Thymus (tissue), 11 donors: Measurements from ENCODE around the gene CNOT4. TPM values are rescaled to one million over a fixed set of nuclear protein-coding genes. Genes with fewer than 3 reads are reported as not detected.
A peak's percentile ranks its signal among the peaks of the same experiment; 100 is the strongest.
"Not testable (repeated sequence)": the region's sequence is repeated elsewhere in the genome, so short reads cannot be mapped to it uniquely, and the experiment has no call there.

Experiments
- DNase-seq, 9 donors: peaks; one replicate each; pipeline ENCODE4 v3.0.0-alpha.2; 2013; ENCODE audit warnings: low spot score in 9 of 9, low read depth in 6 of 9, missing footprints in 1 of 9
- H3K27ac ChIP-seq, 2 donors: one replicate each; pipeline ENCODE4 v1.5.1; 2013; ENCODE audit warnings: control low read depth in 1 of 2, low read depth in 1 of 2, low read length in 1 of 2, mild to moderate bottlenecking in 1 of 2, moderate library complexity in 1 of 2
- H3K27me3 ChIP-seq, 2 donors: one replicate each; pipeline ENCODE4 v1.5.1; 2013; ENCODE audit warnings: low read length in 1 of 2; ENCODE audit not compliant: control insufficient read depth in 2 of 2, insufficient read depth in 1 of 2
- H3K36me3 ChIP-seq, 2 donors: one replicate each; pipeline ENCODE4 v1.5.1; 2013; ENCODE audit warnings: low read length in 1 of 2, mild to moderate bottlenecking in 1 of 2, moderate library complexity in 1 of 2; ENCODE audit not compliant: control insufficient read depth in 2 of 2, insufficient read depth in 2 of 2
- H3K4me1 ChIP-seq, 2 donors: one replicate each; pipeline ENCODE4 v1.5.1; 2013; ENCODE audit warnings: low read length in 2 of 2; ENCODE audit not compliant: control insufficient read depth in 2 of 2, insufficient read depth in 2 of 2
- H3K4me3 ChIP-seq, 2 donors: one replicate each; pipeline ENCODE4 v1.5.1; 2013; ENCODE audit warnings: low read length in 2 of 2, control low read depth in 1 of 2, mild to moderate bottlenecking in 1 of 2
- H3K9me3 ChIP-seq, 2 donors: one replicate each; pipeline ENCODE4 v1.5.1; 2013; ENCODE audit warnings: low read length in 1 of 2, mild to moderate bottlenecking in 1 of 2; ENCODE audit not compliant: control insufficient read depth in 2 of 2, insufficient read depth in 1 of 2
- WGBS: extraction: QIAGEN DNeasy Blood & Tissue Kit; methylation state at CpG from one replicate; pipeline ENCODE4 v1.1.7; 2013; 5-methylcytosine and 5-hydroxymethylcytosine counted together
- polyA plus RNA-seq: library from polyadenylated mRNA; stranded (reverse); fragments of 200-250 nt; gene quantifications from one replicate; pipeline ENCODE4 v1.2.3, GENCODE V29; 2013
- total RNA-seq: library from RNA; stranded (reverse); fragments of 120-200 nt; gene quantifications from one replicate; pipeline ENCODE4 v1.2.4, GENCODE V29; 2013
- donor health status: healthy.

The CNOT4 gene
- total and polyA plus RNA-seq, 2 donors = 6.3 to 12.8 TPM

GRCh38 chr7:135328053-135328452 is 181.8 kb downstream of the CNOT4 start:
- Histone ChIP-seq H3K9me3 (peaks cover 0 to 3% of the 10 kb centered on the region in 2 donors), H3K4me1 (no peaks in the 10 kb centered on the region), H3K27ac (no peak overlapping the region), H3K36me3 (no peaks in the 10 kb centered on the region), H3K4me3 (no peak overlapping the region), H3K27me3 (no peaks in the 10 kb centered on the region)
- no peak for DNase-seq
- 94% methylated on average over 3 of the region's 3 CpGs for WGBS

GRCh38 chr7:135327458-135327857 is 182.4 kb downstream of the CNOT4 start:
- no peak overlapping the region for H3K4me3 ChIP-seq
- no peak overlapping the region for H3K27ac ChIP-seq
- H3K27me3 ChIP-seq = no peaks in the 10 kb centered on the region
- 99% methylated on average over 3 of the region's 3 CpGs for WGBS
- DNase-seq = no peak
- no peaks in the 10 kb centered on the region for H3K36me3 ChIP-seq
- peaks cover 0 to 3% of the 10 kb centered on the region in 2 donors for H3K9me3 ChIP-seq
- H3K4me1 ChIP-seq = no peaks in the 10 kb centered on the region

- peaks cover 0 to 3% of the 10 kb centered on the region in 2 donors for H3K9me3 ChIP-seq
Measured at GRCh38 chr7:135326636-135327280, 183.1 kb downstream of the CNOT4 start.

GRCh38 chr7:135322571-135323340 is 187.1 kb downstream of the CNOT4 start:
- no peak for DNase-seq
- no peaks in the 10 kb centered on the region for H3K36me3 ChIP-seq
- 86% methylated on average over 1 of the region's 1 CpG for WGBS
- H3K9me3 ChIP-seq = peaks cover 0 to 3% of the 10 kb centered on the region in 2 donors
- H3K27me3 ChIP-seq = no peaks in the 10 kb centered on the region
- H3K4me3 ChIP-seq = no peak overlapping the region
- no peak overlapping the region for H3K27ac ChIP-seq
- H3K4me1 ChIP-seq = no peaks in the 10 kb centered on the region

More at GRCh38 chr7:135326636-135327280, 183.1 kb downstream of the CNOT4 start:
- Histone ChIP-seq H3K27me3 (no peaks in the 10 kb centered on the region), H3K27ac (no peak overlapping the region), H3K4me1 (no peaks in the 10 kb centered on the region), H3K36me3 (no peaks in the 10 kb centered on the region), H3K4me3 (no peak overlapping the region)
- DNase-seq = no peak

GRCh38 chr7:135321556-135321955 is 188.3 kb downstream of the CNOT4 start:
- WGBS = 94% methylated on average over 4 of the region's 4 CpGs
- no peak for DNase-seq

GRCh38 chr7:135320953-135321352 is 188.9 kb downstream of the CNOT4 start:
- H3K27me3 ChIP-seq, DNase-seq, H3K4me3 ChIP-seq, H3K9me3 ChIP-seq, H3K27ac ChIP-seq, H3K4me1 ChIP-seq, H3K36me3 ChIP-seq: not testable (repeated sequence)
- 96% methylated on average over 6 of the region's 6 CpGs for whole genome bisulfite sequencing

More at GRCh38 chr7:135321556-135321955, 188.3 kb downstream of the CNOT4 start:
- Histone ChIP-seq H3K27ac (no peak overlapping the region), H3K27me3 (no peaks in the 10 kb centered on the region), H3K4me3 (no peak overlapping the region), H3K9me3 (peaks cover 0 to 3% of the 10 kb centered on the region in 2 donors), H3K36me3 (no peaks in the 10 kb centered on the region), H3K4me1 (no peaks in the 10 kb centered on the region)

GRCh38 chr7:135320268-135320667 is 189.6 kb downstream of the CNOT4 start:
- Histone ChIP-seq H3K4me3 (no peak overlapping the region), H3K27me3 (no peaks in the 10 kb centered on the region), H3K4me1 (no peaks in the 10 kb centered on the region), H3K9me3 (no peaks in the 10 kb centered on the region), H3K36me3 (no peaks in the 10 kb centered on the region), H3K27ac (peak overlapping the region in 1 of 2 donors; percentile 46)
- DNase-seq = peak in 1 of 9 donors; percentile 27
- WGBS = 55% methylated on average over 8 of the region's 8 CpGs

GRCh38 chr7:135317676-135318325 is 192.1 kb downstream of the CNOT4 start:
- no peaks in the 10 kb centered on the region for H3K9me3 ChIP-seq
- H3K36me3 ChIP-seq = no peaks in the 10 kb centered on the region
- 87% methylated on average over 10 of the region's 10 CpGs for WGBS
- H3K4me1 ChIP-seq = no peaks in the 10 kb centered on the region
- H3K27ac ChIP-seq = no peak overlapping the region
- no peak for DNase-seq
- no peaks in the 10 kb centered on the region for H3K27me3 ChIP-seq
- no peak overlapping the region for H3K4me3 ChIP-seq
